ENCODE measurements around the gene RBM11. TPM values are rescaled to one million over a fixed set of nuclear protein-coding genes. Genes with fewer than 3 reads are reported as not detected.

Gene RBM11
- total and polyA plus RNA-seq, 5 donors from 2014 or later, result 0.76 to 4.1 (median 2.3) TPM

DNA sequence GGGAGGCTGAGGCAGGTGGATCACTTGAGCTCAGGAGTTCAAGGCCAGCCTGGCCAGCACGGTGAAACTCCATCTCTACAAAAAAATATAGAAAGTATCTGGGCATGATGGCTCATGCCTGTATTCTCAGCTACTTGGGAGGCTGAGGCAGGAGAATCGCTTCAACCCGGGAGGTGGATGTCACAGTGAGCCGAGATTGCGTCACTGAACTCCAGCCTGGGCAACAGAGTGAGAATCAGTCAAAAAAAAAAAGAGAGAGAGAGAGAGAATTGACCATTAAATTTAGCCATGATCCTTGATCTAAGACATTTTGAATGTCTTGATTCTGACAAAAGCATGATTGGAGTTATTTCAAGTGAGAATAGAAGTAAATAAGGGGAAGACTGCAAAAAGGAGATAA, 19.1 kb downstream of the RBM11 start:
- H3K27me3 ChIP-seq (ENCODE audit: control insufficient read depth, insufficient read depth, low read length), result no peaks in the 10 kb centered on the region
- Mint-ChIP-seq H3K9me3 (peaks cover 0 to 6% (median 0%) of the 10 kb centered on the region in 7 donors), H3K4me3 (no peak overlapping the region), H3K27me3 (no peaks in the 10 kb centered on the region), H3K27ac (no peak overlapping the region), H3K36me3 (peaks cover 4% of the 10 kb centered on the region), H3K4me1 (no peaks in the 10 kb centered on the region)
- no peaks in the 10 kb centered on the region for H3K36me3 ChIP-seq (ENCODE audit: control insufficient read depth, insufficient read depth, low read length)
- ATAC-seq (ENCODE audit: low read depth in 2 of 2) (no peak), DNase-seq (no peak)
- no peak overlapping the region for H3K27ac ChIP-seq (ENCODE audit: insufficient read depth, low read length, poor library complexity, severe bottlenecking)
- no peak overlapping the region for H3K4me3 ChIP-seq (ENCODE audit: low read depth, low read length)
- no peaks in the 10 kb centered on the region for H3K4me1 ChIP-seq (ENCODE audit: control insufficient read depth, insufficient read depth, low read length, poor library complexity, severe bottlenecking)
- no peaks in the 10 kb centered on the region for H3K9me3 ChIP-seq (ENCODE audit: control insufficient read depth in 2 of 2, low read length in 2 of 2)

DNA sequence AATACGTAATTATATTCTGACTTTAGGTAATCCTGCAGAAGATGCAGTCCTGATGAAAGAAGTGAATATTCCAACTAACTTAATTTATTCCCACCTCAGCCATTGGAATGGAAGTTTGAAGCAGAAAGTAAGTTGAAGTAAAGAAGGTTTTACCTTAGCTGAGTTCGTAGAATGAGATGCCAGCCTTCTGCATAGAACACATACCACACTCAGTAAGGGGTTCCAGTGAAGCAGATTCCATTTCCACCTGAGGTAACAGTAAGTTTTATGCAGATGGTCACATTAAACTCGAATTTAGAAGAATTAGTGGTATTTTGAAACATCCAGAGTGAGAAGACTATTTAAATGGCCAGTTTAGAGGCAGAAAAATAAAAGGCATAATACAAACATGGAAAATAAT, 20.2 kb downstream of the RBM11 start:
- peaks cover 0 to 4% (median 0%) of the 10 kb centered on the region in 7 donors for H3K9me3 Mint-ChIP-seq
- DNase-seq (no peak), ATAC-seq (ENCODE audit: low read depth in 2 of 2) (no peak)
- no peak overlapping the region for H3K4me3 Mint-ChIP-seq
- H3K27ac ChIP-seq (ENCODE audit: insufficient read depth, low read length, poor library complexity, severe bottlenecking), result no peak overlapping the region
- H3K27me3 Mint-ChIP-seq, result no peaks in the 10 kb centered on the region
- H3K36me3 ChIP-seq (ENCODE audit: control insufficient read depth, insufficient read depth, low read length), result no peaks in the 10 kb centered on the region
- H3K27me3 ChIP-seq (ENCODE audit: control insufficient read depth, insufficient read depth, low read length), result no peaks in the 10 kb centered on the region
- peaks cover 0 to 6% (median 1%) of the 10 kb centered on the region in 4 donors for H3K4me1 Mint-ChIP-seq
- H3K9me3 ChIP-seq (ENCODE audit: control insufficient read depth in 2 of 2, low read length in 2 of 2), result no peaks in the 10 kb centered on the region
- H3K27ac Mint-ChIP-seq, result no peak overlapping the region
- no peaks in the 10 kb centered on the region for H3K36me3 Mint-ChIP-seq
- H3K4me1 ChIP-seq (ENCODE audit: control insufficient read depth, insufficient read depth, low read length, poor library complexity, severe bottlenecking), result no peaks in the 10 kb centered on the region
- H3K4me3 ChIP-seq (ENCODE audit: low read depth, low read length), result no peak overlapping the region

DNA sequence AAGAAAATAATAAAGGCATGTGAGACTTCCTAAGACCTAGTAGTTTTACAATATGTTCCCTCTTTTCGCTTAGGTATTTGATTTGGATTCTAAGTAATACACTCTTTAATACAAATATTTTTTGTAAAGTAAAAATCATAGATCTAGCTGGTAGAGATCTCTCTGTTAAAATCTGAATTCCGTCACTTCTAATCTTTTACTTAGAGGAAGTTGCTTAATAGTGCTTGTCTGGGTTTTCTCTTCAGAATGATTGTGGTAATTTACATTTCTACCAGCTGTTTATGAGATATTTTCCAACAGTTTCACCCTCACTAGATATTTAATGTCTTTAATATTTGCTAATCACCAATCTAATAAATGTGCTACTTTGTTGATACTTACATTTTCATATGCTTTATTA, 23.3 kb downstream of the RBM11 start:
- no peaks in the 10 kb centered on the region for H3K27me3 ChIP-seq (ENCODE audit: control insufficient read depth, insufficient read depth, low read length)
- H3K4me1 ChIP-seq (ENCODE audit: control insufficient read depth, insufficient read depth, low read length, poor library complexity, severe bottlenecking), result no peaks in the 10 kb centered on the region
- H3K4me3 ChIP-seq (ENCODE audit: low read depth, low read length), result no peak overlapping the region
- H3K4me3 Mint-ChIP-seq, result no peak overlapping the region
- no peak for ATAC-seq (ENCODE audit: low read depth in 2 of 2)
- peaks cover 0 to 13% (median 3%) of the 10 kb centered on the region in 4 donors for H3K4me1 Mint-ChIP-seq
- no peaks in the 10 kb centered on the region for H3K9me3 ChIP-seq (ENCODE audit: control insufficient read depth in 2 of 2, low read length in 2 of 2)
- H3K27ac Mint-ChIP-seq, result no peak overlapping the region
- H3K36me3 ChIP-seq (ENCODE audit: control insufficient read depth, insufficient read depth, low read length), result no peaks in the 10 kb centered on the region
- no peak overlapping the region for H3K27ac ChIP-seq (ENCODE audit: insufficient read depth, low read length, poor library complexity, severe bottlenecking)
- DNase-seq, result no peak
- peaks cover 0 to 3% (median 0%) of the 10 kb centered on the region in 7 donors for H3K9me3 Mint-ChIP-seq
- H3K36me3 Mint-ChIP-seq, result no peaks in the 10 kb centered on the region
- H3K27me3 Mint-ChIP-seq, result peaks cover 6% of the 10 kb centered on the region

DNA sequence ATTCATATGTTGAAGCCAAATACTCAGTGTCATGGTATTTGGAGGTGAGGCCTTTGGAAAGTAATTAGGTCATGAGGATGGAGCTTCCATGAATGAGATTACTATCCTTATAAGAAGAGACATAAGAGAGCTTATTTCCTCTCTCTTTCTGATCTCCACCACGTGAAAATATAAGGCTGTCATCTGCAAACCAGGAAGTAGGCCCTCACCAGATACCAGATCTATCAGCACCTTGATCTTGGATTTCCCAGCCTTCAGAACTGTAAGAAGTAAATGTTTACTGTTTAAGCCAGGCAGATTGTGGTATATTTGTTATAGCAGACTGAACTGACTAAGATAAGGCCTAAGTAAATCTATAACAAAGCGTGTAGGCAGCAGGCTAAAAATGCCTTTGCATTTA, 25.3 kb downstream of the RBM11 start:
- no peak for DNase-seq
- Histone ChIP-seq H3K4me3 (ENCODE audit: low read depth, low read length) (no peak overlapping the region), H3K9me3 (ENCODE audit: control insufficient read depth in 2 of 2, low read length in 2 of 2) (no peaks in the 10 kb centered on the region), H3K4me1 (ENCODE audit: control insufficient read depth, insufficient read depth, low read length, poor library complexity, severe bottlenecking) (no peaks in the 10 kb centered on the region), H3K27me3 (ENCODE audit: control insufficient read depth, insufficient read depth, low read length) (no peaks in the 10 kb centered on the region), H3K36me3 (ENCODE audit: control insufficient read depth, insufficient read depth, low read length) (no peaks in the 10 kb centered on the region), H3K27ac (ENCODE audit: insufficient read depth, low read length, poor library complexity, severe bottlenecking) (no peak overlapping the region)
- peaks cover 0 to 3% (median 0%) of the 10 kb centered on the region in 7 donors for H3K9me3 Mint-ChIP-seq
- H3K36me3 Mint-ChIP-seq, result no peaks in the 10 kb centered on the region
- H3K27me3 Mint-ChIP-seq, result peaks cover 6% of the 10 kb centered on the region
- no peak overlapping the region for H3K4me3 Mint-ChIP-seq
- H3K27ac Mint-ChIP-seq, result no peak overlapping the region
- peaks cover 0 to 13% (median 3%) of the 10 kb centered on the region in 4 donors for H3K4me1 Mint-ChIP-seq
- ATAC-seq (ENCODE audit: low read depth in 2 of 2), result peak in 1 of 2 donors; percentile 66

DNA sequence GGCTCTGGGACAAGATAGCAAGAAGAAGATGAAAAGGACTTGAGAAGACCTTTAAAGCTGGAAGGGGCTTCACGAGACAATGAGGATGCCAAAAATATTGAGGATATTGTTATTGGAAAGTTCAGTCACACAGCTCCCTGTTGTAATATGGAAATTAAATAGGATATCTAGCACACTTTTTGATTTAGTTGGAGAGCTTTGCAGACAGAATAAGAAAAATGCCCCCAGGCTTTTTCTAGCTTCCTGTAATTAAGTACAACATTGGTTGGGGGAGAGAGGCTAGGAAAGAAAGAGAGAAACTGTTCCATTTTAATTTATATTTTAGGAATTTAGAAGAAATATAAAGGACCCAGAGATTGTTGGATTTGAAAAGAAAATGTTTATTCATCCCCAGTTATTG, 27.5 kb downstream of the RBM11 start:
- Mint-ChIP-seq H3K27me3 (peaks cover 18% of the 10 kb centered on the region), H3K9me3 (peaks cover 0 to 3% (median 0%) of the 10 kb centered on the region in 7 donors), H3K36me3 (no peaks in the 10 kb centered on the region), H3K4me3 (no peak overlapping the region), H3K4me1 (peaks cover 0 to 13% (median 3%) of the 10 kb centered on the region in 4 donors), H3K27ac (no peak overlapping the region)
- Histone ChIP-seq H3K9me3 (ENCODE audit: control insufficient read depth in 2 of 2, low read length in 2 of 2) (no peaks in the 10 kb centered on the region), H3K36me3 (ENCODE audit: control insufficient read depth, insufficient read depth, low read length) (no peaks in the 10 kb centered on the region), H3K4me3 (ENCODE audit: low read depth, low read length) (no peak overlapping the region), H3K4me1 (ENCODE audit: control insufficient read depth, insufficient read depth, low read length, poor library complexity, severe bottlenecking) (no peaks in the 10 kb centered on the region), H3K27ac (ENCODE audit: insufficient read depth, low read length, poor library complexity, severe bottlenecking) (no peak overlapping the region), H3K27me3 (ENCODE audit: control insufficient read depth, insufficient read depth, low read length) (no peaks in the 10 kb centered on the region)
- DNase-seq (no peak), ATAC-seq (ENCODE audit: low read depth in 2 of 2) (no peak)

DNA sequence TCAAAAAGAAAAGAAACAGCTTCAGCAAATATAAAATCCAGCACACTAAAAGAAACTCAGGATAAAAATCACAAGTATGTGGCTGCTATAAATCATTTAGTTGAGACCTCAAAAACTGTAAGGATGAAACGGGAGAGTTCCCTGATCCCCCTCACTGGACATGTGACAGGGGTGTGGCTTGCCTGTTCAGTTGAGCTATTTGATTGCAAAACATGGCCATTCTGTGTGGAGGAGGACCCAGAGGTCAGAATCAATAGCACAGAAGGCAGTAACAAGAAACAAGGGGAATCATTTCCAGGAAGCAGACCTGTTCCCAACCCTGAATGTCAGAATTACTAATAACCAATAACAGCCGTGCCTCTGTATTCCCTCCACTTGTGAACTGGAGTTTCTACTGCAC, 27.9 kb downstream of the RBM11 start:
- Mint-ChIP-seq H3K27me3 (peaks cover 22% of the 10 kb centered on the region), H3K4me1 (peaks cover 0 to 13% (median 3%) of the 10 kb centered on the region in 4 donors), H3K4me3 (no peak overlapping the region), H3K36me3 (no peaks in the 10 kb centered on the region), H3K27ac (no peak overlapping the region), H3K9me3 (peaks cover 0 to 3% (median 0%) of the 10 kb centered on the region in 7 donors)
- Histone ChIP-seq H3K9me3 (ENCODE audit: control insufficient read depth in 2 of 2, low read length in 2 of 2) (no peaks in the 10 kb centered on the region), H3K36me3 (ENCODE audit: control insufficient read depth, insufficient read depth, low read length) (no peaks in the 10 kb centered on the region), H3K4me1 (ENCODE audit: control insufficient read depth, insufficient read depth, low read length, poor library complexity, severe bottlenecking) (no peaks in the 10 kb centered on the region), H3K27ac (ENCODE audit: insufficient read depth, low read length, poor library complexity, severe bottlenecking) (no peak overlapping the region), H3K4me3 (ENCODE audit: low read depth, low read length) (no peak overlapping the region), H3K27me3 (ENCODE audit: control insufficient read depth, insufficient read depth, low read length) (no peaks in the 10 kb centered on the region)
- ATAC-seq (ENCODE audit: low read depth in 2 of 2) (no peak), DNase-seq (no peak)

DNA sequence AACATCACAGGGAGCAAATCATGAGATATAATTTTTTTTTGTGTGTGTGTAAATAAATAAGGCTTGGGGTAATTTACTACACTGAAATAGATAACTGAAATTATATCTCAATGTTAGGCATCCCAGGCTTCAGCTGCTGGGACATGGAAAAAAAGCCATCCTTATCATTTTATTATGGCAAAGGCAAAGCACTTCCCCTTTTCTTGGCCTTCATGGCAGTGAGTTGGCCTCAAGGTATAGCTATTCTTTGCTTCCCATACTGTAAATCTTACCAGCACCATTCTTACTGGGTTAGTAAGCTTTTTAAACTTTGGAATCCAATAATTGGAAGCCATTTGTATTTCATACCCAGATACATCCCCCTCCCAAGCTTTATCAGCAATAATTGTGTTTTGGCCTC, 29.0 kb downstream of the RBM11 start:
- no peak for DNase-seq
- Mint-ChIP-seq H3K36me3 (no peaks in the 10 kb centered on the region), H3K27me3 (peaks cover 24% of the 10 kb centered on the region), H3K27ac (no peak overlapping the region), H3K9me3 (peaks cover 0 to 5% (median 0%) of the 10 kb centered on the region in 7 donors), H3K4me3 (no peak overlapping the region), H3K4me1 (peaks cover 0 to 13% (median 3%) of the 10 kb centered on the region in 4 donors)
- Histone ChIP-seq H3K9me3 (ENCODE audit: control insufficient read depth in 2 of 2, low read length in 2 of 2) (no peaks in the 10 kb centered on the region), H3K4me3 (ENCODE audit: low read depth, low read length) (no peak overlapping the region), H3K36me3 (ENCODE audit: control insufficient read depth, insufficient read depth, low read length) (no peaks in the 10 kb centered on the region), H3K4me1 (ENCODE audit: control insufficient read depth, insufficient read depth, low read length, poor library complexity, severe bottlenecking) (no peaks in the 10 kb centered on the region), H3K27ac (ENCODE audit: insufficient read depth, low read length, poor library complexity, severe bottlenecking) (no peak overlapping the region), H3K27me3 (ENCODE audit: control insufficient read depth, insufficient read depth, low read length) (no peaks in the 10 kb centered on the region)
- no peak for ATAC-seq (ENCODE audit: low read depth in 2 of 2)

DNA sequence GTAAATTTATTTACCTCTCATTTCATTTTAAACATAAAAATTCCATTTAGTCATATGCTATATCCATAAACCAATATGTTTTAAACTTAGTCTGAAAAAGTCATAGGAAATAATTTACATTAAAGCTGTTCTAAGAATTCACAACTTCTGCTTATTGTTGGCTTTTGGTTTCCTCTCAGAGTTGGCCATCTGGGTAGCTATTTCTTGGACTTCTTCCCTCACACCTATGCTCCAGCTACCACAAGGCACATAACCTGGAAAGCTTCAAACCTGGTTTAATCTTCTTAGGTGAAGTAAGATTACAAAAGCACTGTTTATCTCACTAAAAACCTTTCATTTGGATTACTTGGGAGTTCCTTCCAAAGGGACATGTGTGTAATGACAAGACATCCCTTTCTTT, 29.8 kb downstream of the RBM11 start:
- Mint-ChIP-seq H3K27me3 (peaks cover 24% of the 10 kb centered on the region), H3K9me3 (peaks cover 0 to 9% (median 0%) of the 10 kb centered on the region in 7 donors), H3K27ac (no peak overlapping the region), H3K4me3 (no peak overlapping the region), H3K36me3 (no peaks in the 10 kb centered on the region), H3K4me1 (peaks cover 0 to 12% (median 2%) of the 10 kb centered on the region in 4 donors)
- Histone ChIP-seq H3K27me3 (ENCODE audit: control insufficient read depth, insufficient read depth, low read length) (no peaks in the 10 kb centered on the region), H3K4me3 (ENCODE audit: low read depth, low read length) (no peak overlapping the region), H3K4me1 (ENCODE audit: control insufficient read depth, insufficient read depth, low read length, poor library complexity, severe bottlenecking) (no peaks in the 10 kb centered on the region), H3K27ac (ENCODE audit: insufficient read depth, low read length, poor library complexity, severe bottlenecking) (no peak overlapping the region), H3K9me3 (ENCODE audit: control insufficient read depth in 2 of 2, low read length in 2 of 2) (no peaks in the 10 kb centered on the region), H3K36me3 (ENCODE audit: control insufficient read depth, insufficient read depth, low read length) (no peaks in the 10 kb centered on the region)
- no peak for ATAC-seq (ENCODE audit: low read depth in 2 of 2)
- DNase-seq, result no peak
